Colonic mucosa (tissue), 4 donors: ENCODE measurements around the gene LMF1. TPM values are rescaled to one million over a fixed set of nuclear protein-coding genes. Genes with fewer than 3 reads are reported as not detected.

Experiments
- DNase-seq: peaks from one replicate; pipeline ENCODE4 v3.0.0-alpha.2; 2020
- H3K27ac ChIP-seq: fragments of 200-600 bp; one replicate; pipeline ENCODE4 v1.8.0; 2021
- H3K27me3 ChIP-seq: fragments of 200-600 bp; one replicate; pipeline ENCODE4 v1.8.0; 2021
- H3K36me3 ChIP-seq: fragments of 200-600 bp; one replicate; pipeline ENCODE4 v1.8.0; 2021
- H3K4me1 ChIP-seq: fragments of 200-600 bp; one replicate; pipeline ENCODE4 v1.8.0; 2021; ENCODE audit warnings: mild to moderate bottlenecking
- H3K4me3 ChIP-seq: fragments of 200-600 bp; one replicate; pipeline ENCODE4 v1.8.0; 2021
- H3K9ac ChIP-seq, 2 donors: one replicate each; pipeline ENCODE4 v1.7.0; 2013; ENCODE audit warnings: control low read depth in 2 of 2, low read depth in 2 of 2, low read length in 2 of 2
- H3K9me3 ChIP-seq: fragments of 200-600 bp; one replicate; pipeline ENCODE4 v1.8.0; 2021
- intact Hi-C: fragments of 100-400 bp; cut with DNase I; formaldehyde crosslinking; loops from one replicate; pipeline ENCODE4 v1.14.1; 2022
- total RNA-seq, 2 donors: library from RNA; stranded (reverse); fragmentation: NEBNext Ultra II Directional in 1 of 2; extraction: Animal tissue kit (Norgen Biotek cat#: 25700) in 1 of 2; gene quantifications; one replicate each; pipeline ENCODE4 v1.2.1, GENCODE V29; 2021
- TF ChIP-seq, protein P1 (sequence below): fragments of 200-600 bp; IDR thresholded peaks from one replicate; pipeline ENCODE4 v1.8.0; 2022; ENCODE audit warnings: antibody characterized with exemption, mild to moderate bottlenecking
- donor health status: healthy.
- donor health status: DM: no; HTN: no; CAD: no.
- donor health status: DM: no; HTN: no; CAD: no.

LMF1 gene
- total RNA-seq, 2 donors from 2014 or later: 8.4 to 12.8 TPM

GRCh38 chr16:996681-997080 is 25.9 kb upstream of the LMF1 start:
- intact Hi-C loops: no loop called here
- H3K27me3 ChIP-seq: peaks cover 21% of the 10 kb centered on the region
- DNase-seq: no peak

GRCh38 chr16:995783-996182 is 25.0 kb upstream of the LMF1 start:
- Histone ChIP-seq H3K4me1 (no peaks in the 10 kb centered on the region), H3K4me3 (no peak overlapping the region), H3K27me3 (peaks cover 21% of the 10 kb centered on the region), H3K36me3 (no peaks in the 10 kb centered on the region), H3K9ac (no peak overlapping the region), H3K27ac (no peak overlapping the region), H3K9me3 (no peaks in the 10 kb centered on the region)
- TF ChIP-seq, protein P1, sequence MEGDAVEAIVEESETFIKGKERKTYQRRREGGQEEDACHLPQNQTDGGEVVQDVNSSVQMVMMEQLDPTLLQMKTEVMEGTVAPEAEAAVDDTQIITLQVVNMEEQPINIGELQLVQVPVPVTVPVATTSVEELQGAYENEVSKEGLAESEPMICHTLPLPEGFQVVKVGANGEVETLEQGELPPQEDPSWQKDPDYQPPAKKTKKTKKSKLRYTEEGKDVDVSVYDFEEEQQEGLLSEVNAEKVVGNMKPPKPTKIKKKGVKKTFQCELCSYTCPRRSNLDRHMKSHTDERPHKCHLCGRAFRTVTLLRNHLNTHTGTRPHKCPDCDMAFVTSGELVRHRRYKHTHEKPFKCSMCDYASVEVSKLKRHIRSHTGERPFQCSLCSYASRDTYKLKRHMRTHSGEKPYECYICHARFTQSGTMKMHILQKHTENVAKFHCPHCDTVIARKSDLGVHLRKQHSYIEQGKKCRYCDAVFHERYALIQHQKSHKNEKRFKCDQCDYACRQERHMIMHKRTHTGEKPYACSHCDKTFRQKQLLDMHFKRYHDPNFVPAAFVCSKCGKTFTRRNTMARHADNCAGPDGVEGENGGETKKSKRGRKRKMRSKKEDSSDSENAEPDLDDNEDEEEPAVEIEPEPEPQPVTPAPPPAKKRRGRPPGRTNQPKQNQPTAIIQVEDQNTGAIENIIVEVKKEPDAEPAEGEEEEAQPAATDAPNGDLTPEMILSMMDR: no peak
- intact Hi-C loops: no loop called here
- no peak for DNase-seq

More at GRCh38 chr16:996681-997080, 25.9 kb upstream of the LMF1 start:
- no peak overlapping the region for H3K9ac ChIP-seq
- no peaks in the 10 kb centered on the region for H3K9me3 ChIP-seq
- no peaks in the 10 kb centered on the region for H3K36me3 ChIP-seq
- no peak overlapping the region for H3K4me3 ChIP-seq
- no peak overlapping the region for H3K27ac ChIP-seq
- H3K4me1 ChIP-seq: no peaks in the 10 kb centered on the region
- TF ChIP-seq, protein P1: no peak

GRCh38 chr16:995087-995486 is 24.3 kb upstream of the LMF1 start:
- no peaks in the 10 kb centered on the region for H3K4me1 ChIP-seq
- no peak overlapping the region for H3K4me3 ChIP-seq
- intact Hi-C loops: no loop called here
- TF ChIP-seq, protein P1: no peak
- no peaks in the 10 kb centered on the region for H3K9me3 ChIP-seq
- H3K9ac ChIP-seq: no peak overlapping the region
- DNase-seq: no peak
- no peaks in the 10 kb centered on the region for H3K36me3 ChIP-seq
- no peak overlapping the region for H3K27ac ChIP-seq
- peaks cover 21% of the 10 kb centered on the region for H3K27me3 ChIP-seq

GRCh38 chr16:993731-994130 is 22.9 kb upstream of the LMF1 start:
- Histone ChIP-seq H3K27ac (no peak overlapping the region), H3K4me1 (no peaks in the 10 kb centered on the region), H3K9me3 (no peaks in the 10 kb centered on the region), H3K27me3 (peaks cover 20% of the 10 kb centered on the region), H3K36me3 (no peaks in the 10 kb centered on the region), H3K4me3 (no peak overlapping the region), H3K9ac (no peak overlapping the region)
- no peak for DNase-seq
- intact Hi-C loops: no loop called here
- TF ChIP-seq, protein P1: no peak

DNA sequence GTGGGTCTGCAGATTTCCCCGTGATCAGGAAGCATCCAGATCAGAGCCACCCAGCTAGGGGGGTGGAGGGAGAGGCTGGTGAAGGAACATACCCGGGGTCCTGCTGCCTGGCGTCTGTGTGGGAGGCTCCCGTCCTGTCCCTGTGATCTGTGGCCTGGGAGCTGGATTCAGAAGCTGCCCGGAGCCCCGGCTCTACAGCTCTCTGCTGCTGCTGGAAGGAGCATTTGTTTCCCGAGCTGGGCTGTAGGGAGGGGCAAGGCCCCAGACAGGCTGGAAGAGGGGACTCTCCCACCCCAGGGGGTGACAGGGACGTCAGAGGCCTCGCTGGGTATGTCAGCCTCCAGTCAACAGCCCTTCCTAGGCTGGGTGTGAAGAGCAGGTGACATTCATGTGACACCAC is 21.0 kb upstream of the LMF1 start:
- TF ChIP-seq, protein P1: no peak
- DNase-seq: no peak
- no peaks in the 10 kb centered on the region for H3K9me3 ChIP-seq
- no peak overlapping the region for H3K27ac ChIP-seq
- H3K4me1 ChIP-seq: no peaks in the 10 kb centered on the region
- intact Hi-C loops: no loop called here
- H3K4me3 ChIP-seq: no peak overlapping the region
- H3K9ac ChIP-seq: no peak overlapping the region
- no peaks in the 10 kb centered on the region for H3K27me3 ChIP-seq
- H3K36me3 ChIP-seq: no peaks in the 10 kb centered on the region

- no peak overlapping the region for H3K4me3 ChIP-seq
- H3K4me1 ChIP-seq: no peaks in the 10 kb centered on the region
- H3K27ac ChIP-seq: no peak overlapping the region
- TF ChIP-seq, protein P1: no peak
- H3K36me3 ChIP-seq: no peaks in the 10 kb centered on the region
- intact Hi-C loops: no loop called here
- no peaks in the 10 kb centered on the region for H3K27me3 ChIP-seq
- no peaks in the 10 kb centered on the region for H3K9me3 ChIP-seq
- no peak for DNase-seq
- no peak overlapping the region for H3K9ac ChIP-seq
Measured at GRCh38 chr16:991345-991744, 20.6 kb upstream of the LMF1 start.
